ENCODE measurements around the gene DAPK1.
A peak's percentile ranks its signal among the peaks of the same experiment; 100 is the strongest.

Gene DAPK1

DNA sequence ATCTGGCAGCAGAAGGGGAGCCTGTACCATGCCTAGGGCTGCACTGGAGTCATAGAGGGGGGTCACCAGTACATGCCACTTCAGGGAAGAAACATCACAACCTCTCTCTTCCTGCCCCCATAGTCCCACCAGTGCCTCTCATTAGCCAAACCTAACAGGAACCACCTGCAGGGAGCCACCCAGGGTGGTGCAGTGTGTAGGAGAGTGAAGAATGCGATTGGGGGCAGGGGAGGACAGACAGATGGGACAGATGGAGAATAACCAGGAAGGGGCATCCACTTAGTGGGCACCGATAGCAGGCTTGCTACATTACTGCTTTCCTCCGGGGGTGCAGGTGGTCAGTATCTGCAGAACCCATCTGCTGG, 19.2 kb downstream of the DAPK1 start:
- no peak for DNase-seq (ENCODE audit: low read depth in 3 of 3)

- no peak for DNase-seq (ENCODE audit: low read depth in 3 of 3)
These were observed 20.1 kb downstream of the DAPK1 start for GRCh38 chr9:87517732-87518131.

DNA sequence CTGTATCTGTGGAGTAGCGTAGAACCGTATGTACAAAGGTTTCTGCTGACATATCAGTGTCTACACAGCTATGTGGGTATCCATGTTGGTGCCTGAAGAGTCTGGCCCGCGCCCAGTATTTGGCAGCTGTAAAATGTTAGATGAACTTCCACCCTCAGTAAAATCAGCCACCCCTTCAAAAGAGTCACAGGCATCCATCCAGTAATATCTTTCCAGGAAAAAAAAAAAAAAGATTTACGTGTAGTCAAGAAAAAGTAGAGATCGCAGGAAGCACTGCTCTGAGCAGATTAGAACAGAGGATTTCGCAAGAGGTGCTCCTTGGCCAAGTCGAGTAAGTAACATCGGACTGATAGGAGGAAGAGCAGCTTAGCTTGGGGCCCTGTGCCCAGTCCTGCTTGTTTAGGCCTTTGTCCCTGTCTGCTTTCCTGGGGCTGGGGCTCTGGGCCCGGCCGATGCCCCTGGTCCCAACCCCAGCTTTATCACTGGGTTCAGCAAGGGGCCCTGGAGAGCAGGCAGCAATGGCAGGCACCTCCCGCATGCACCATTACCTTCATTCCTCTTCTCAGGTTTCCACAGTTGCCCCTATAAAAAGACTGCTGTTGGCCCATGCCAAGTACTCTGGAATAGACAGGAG, 21.2 kb downstream of the DAPK1 start:
- DNase-seq (ENCODE audit: low read depth in 3 of 3): no peak

DNA sequence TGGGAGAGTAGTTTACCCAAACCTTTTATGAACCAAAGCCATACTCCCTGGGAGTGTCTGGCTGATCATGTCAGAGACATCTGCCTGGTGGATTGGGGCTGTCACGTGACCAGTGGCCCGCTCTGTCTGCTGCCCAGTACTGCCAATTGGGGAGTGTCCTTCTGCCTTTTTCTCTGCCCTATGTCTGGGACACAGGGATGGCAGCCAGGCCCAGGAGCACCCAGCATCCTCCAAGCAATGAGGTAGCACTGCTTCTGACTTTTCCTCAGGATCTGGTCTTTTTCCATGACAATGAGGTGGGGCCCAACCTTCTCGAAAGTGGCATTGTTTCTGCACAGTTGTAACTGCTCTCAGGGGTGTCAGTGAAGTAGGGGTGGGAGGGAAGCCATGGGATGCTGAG, 21.8 kb downstream of the DAPK1 start:
- no peak for DNase-seq (ENCODE audit: low read depth in 3 of 3)

DNA sequence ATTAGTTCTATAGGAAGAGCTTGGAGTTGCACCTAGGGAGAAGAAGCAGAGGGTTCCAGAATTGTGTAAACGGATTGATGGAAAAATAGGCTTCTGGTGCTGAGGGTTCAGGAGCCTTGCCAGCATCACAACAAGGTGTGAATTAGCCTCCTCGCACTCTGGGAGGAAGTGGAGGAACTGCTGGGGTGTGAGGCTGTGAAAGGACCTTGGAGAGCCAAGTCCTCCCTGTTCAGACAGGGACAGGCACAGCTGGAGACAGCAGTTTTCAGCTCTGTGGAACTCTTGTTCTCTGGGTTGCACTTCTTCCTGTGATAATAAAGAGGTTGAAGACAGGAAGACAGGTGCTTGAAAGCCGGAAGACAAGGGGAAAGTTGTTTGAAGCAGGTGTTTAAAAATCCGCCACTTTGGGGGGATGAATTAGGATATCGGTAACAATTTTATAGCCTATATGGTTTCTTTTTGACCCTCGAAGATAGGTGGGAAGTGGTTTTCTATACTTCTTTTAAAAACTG, 22.6 kb downstream of the DAPK1 start:
- DNase-seq (ENCODE audit: low read depth in 3 of 3): no peak

- DNase-seq (ENCODE audit: low read depth in 3 of 3): no peak
These were observed 24.2 kb downstream of the DAPK1 start for GRCh38 chr9:87521834-87522233.

- no peak for DNase-seq (ENCODE audit: low read depth in 3 of 3)
These were observed 26.4 kb downstream of the DAPK1 start for GRCh38 chr9:87524061-87524460.

- no peak for DNase-seq (ENCODE audit: low read depth in 3 of 3)
These were observed 28.1 kb downstream of the DAPK1 start for GRCh38 chr9:87525546-87526303.

- DNase-seq (ENCODE audit: low read depth in 3 of 3): no peak
These were observed 29.7 kb downstream of the DAPK1 start for GRCh38 chr9:87527211-87527916.

GRCh38 chr9:87528969-87529368, 31.3 kb downstream of the DAPK1 start:
- DNase-seq (ENCODE audit: low read depth in 3 of 3): no peak

DNA sequence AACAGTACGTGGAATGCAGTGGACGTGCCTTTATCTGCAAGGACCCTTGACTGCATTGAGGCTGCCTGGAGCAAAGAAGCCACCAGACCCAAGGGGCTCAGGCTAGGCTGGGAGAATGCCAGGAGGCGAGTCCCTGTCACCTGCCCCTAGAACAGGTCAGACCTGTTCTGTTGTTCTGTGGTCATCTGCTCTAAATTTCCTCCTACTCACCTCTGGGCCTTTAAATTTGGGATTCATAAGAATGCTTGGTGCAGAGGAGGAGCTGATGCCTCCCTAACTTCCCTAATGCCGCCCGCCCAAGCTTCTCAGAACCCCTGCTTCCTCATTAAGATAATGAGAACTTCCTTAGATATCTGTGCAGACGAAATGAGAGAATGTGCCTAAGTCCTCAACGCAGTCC, 32.0 kb downstream of the DAPK1 start:
- no peak for DNase-seq (ENCODE audit: low read depth in 3 of 3)

GRCh38 chr9:87530716-87531115, 33.0 kb downstream of the DAPK1 start:
- no peak for DNase-seq (ENCODE audit: low read depth in 3 of 3)

GRCh38 chr9:87531370-87532295, 34.0 kb downstream of the DAPK1 start:
- no peak for DNase-seq (ENCODE audit: low read depth in 3 of 3)

GRCh38 chr9:87533271-87533670, 35.6 kb downstream of the DAPK1 start:
- no peak for DNase-seq (ENCODE audit: low read depth in 3 of 3)

GRCh38 chr9:87534036-87534435, 36.4 kb downstream of the DAPK1 start:
- DNase-seq (ENCODE audit: low read depth in 3 of 3): no peak

DNA sequence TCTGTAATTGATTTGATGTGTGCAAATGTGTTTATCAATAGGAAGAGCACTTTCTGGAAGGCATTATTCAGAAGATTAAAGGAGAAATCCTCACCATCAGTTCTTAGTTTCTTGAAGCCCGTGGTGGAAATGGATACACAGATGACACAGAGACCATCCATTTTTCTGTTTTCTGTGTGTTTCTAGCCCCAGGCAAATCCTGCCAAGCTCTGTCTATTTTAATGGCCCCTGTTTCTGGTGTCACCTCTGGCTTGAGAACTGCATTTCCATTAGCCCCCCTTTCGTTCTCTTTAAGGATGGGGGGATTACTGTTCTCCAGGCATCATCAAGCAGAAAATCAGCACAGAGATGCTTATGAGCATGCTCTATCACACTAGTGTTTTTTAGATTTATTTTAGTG, 37.3 kb downstream of the DAPK1 start:
- no peak for DNase-seq (ENCODE audit: low read depth in 3 of 3)

GRCh38 chr9:87535817-87536539, 38.3 kb downstream of the DAPK1 start:
- DNase-seq (ENCODE audit: low read depth in 3 of 3): peak in 1 of 3 experiments; percentile 9

GRCh38 chr9:87537625-87538024, 40.0 kb downstream of the DAPK1 start:
- DNase-seq (ENCODE audit: low read depth in 3 of 3): no peak

GRCh38 chr9:87540444-87541105, 42.9 kb downstream of the DAPK1 start:
- no peak for DNase-seq (ENCODE audit: low read depth in 3 of 3)

- no peak for DNase-seq (ENCODE audit: low read depth in 3 of 3)
These were observed 44.0 kb downstream of the DAPK1 start for GRCh38 chr9:87541663-87542062.
